Pancreas (tissue), 10 donors: ENCODE measurements around the gene OR1J1. TPM values are rescaled to one million over a fixed set of nuclear protein-coding genes. Genes with fewer than 3 reads are reported as not detected.

ENCODE experiments used
- ATAC-seq, 4 donors: fragments of 200-7000 bp; cut with Tn5 transposase; one replicate each; pipeline versions ENCODE4 v1.8.0 to v1.9.1; 2020; ENCODE audit warnings: mild to moderate bottlenecking in 4 of 4, moderate library complexity in 4 of 4
- DNase-seq, 6 donors: peaks; one replicate each; pipeline ENCODE4 v3.0.0-alpha.2; 2020
- FAIRE-seq: peaks from 2 replicates; lab custom pipeline; 2012; peaks lifted over from hg19 to GRCh38; lab: Jason Lieb, UNC
- H3K27ac ChIP-seq, 4 donors: fragments of 200-600 bp; sonication (generic); 1 replicate in 3 of 4; 2 replicates in 1 of 4; pipeline versions ENCODE4 v1.5.0 to v1.8.0; 2020
- H3K27me3 ChIP-seq, 4 donors: fragments of 200-600 bp; one replicate each; pipeline ENCODE4 v1.8.0; 2021
- H3K36me3 ChIP-seq, 3 donors: fragments of 200-600 bp; sonication (generic) in 1 of 3; one replicate each; pipeline versions ENCODE4 v1.5.0 to v1.8.0; 2020 to 2021
- H3K4me1 ChIP-seq, 3 donors: fragments of 200-600 bp; one replicate each; pipeline ENCODE4 v1.8.0; 2021
- H3K4me3 ChIP-seq, 4 donors: fragments of 200-600 bp; sonication (generic) in 2 of 4; one replicate each; pipeline versions ENCODE4 v1.5.0 to v1.8.0; 2020 to 2021
- H3K9me3 ChIP-seq, 4 donors: fragments of 200-600 bp; one replicate each; pipeline ENCODE4 v1.8.0; 2021
- WGBS, 2 donors: extraction: QIAGEN DNeasy Blood & Tissue Kit; methylation state at CpG; one replicate each; pipeline ENCODE4 v1.1.7; 2013; 5-methylcytosine and 5-hydroxymethylcytosine counted together
- intact Hi-C, 3 donors: fragments of 100-400 bp; cut with DNase I; formaldehyde crosslinking; loops; one replicate each; pipeline versions ENCODE4 v1.11.1 to v1.14.2; 2022
- polyA plus RNA-seq, 2 donors: library from polyadenylated mRNA; stranded (reverse); fragments of 200-250 nt; gene quantifications; one replicate each; pipeline ENCODE4 v1.2.3, GENCODE V29; 2013
- total RNA-seq, 6 donors: library from RNA; stranded (reverse); fragmentation: NEBNext Ultra II Directional in 4 of 6; extraction: Animal tissue kit (Norgen Biotek cat#: 25700) in 4 of 6; gene quantifications; one replicate each; pipeline versions ENCODE4 v1.2.1 to v1.2.4, GENCODE V29; 2021 to 2023
- TF ChIP-seq, protein P1 (sequence below), 4 donors: fragments of 200-600 bp; sonication (generic) in 3 of 4; IDR thresholded peaks; one replicate each; pipeline versions ENCODE4 v1.5.0 to v1.8.0; 2021; ENCODE audit warnings: antibody characterized with exemption in 4 of 4
- donor health status: healthy with polysubstance abuse.
- donor health status: DM: no; HTN: no; CAD: no; lungs with moderate emphysema.
- donor health status: DM: no; HTN: no; CAD: no.
- donor health status: control.
- donor health status: control.
- donor health status: Bipolar disorder and iron deficiency.
- donor health status: DM: yes; HTN: yes; CAD: no.
- donor health status: DM: no; HTN: no; CAD: no.
- donor health status: DM: no; HTN: no; CAD: no.
- donor health status: DM: yes; HTN: yes; CAD: no.

OR1J1 gene
- total and polyA plus RNA-seq, 8 donors: not detected

DNA sequence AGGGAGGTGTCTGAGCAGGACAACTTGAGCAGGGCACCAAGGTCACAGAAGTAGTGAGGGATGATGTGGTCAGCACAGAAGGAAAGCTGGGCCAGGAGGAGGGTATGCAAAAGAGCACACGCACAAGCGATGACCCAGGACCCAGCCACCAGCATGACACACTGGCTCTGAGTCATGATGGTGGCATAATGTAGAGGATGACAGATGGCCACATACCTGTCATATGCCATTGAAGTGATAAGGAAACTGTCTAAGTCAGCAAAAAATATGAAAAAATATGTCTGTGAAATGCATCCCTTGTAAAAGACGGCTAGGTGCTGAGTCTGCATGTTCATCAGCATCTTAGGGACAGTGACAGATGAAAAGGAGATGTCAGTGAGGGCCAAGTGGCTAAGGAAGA, 380 bp downstream of the OR1J1 start:
- ATAC-seq: no peak
- intact Hi-C loops: no loop called here
- DNase-seq: no peak
- Histone ChIP-seq H3K36me3 (no peaks in the 10 kb centered on the region), H3K4me1 (no peaks in the 10 kb centered on the region), H3K4me3 (no peak overlapping the region), H3K9me3 (no peaks in the 10 kb centered on the region), H3K27me3 (no peaks in the 10 kb centered on the region), H3K27ac (no peak overlapping the region)
- 77 to 81% methylated on average over 3 of the region's 3 CpGs for WGBS, 2 donors
- no peak for FAIRE-seq
- TF ChIP-seq, protein P1, sequence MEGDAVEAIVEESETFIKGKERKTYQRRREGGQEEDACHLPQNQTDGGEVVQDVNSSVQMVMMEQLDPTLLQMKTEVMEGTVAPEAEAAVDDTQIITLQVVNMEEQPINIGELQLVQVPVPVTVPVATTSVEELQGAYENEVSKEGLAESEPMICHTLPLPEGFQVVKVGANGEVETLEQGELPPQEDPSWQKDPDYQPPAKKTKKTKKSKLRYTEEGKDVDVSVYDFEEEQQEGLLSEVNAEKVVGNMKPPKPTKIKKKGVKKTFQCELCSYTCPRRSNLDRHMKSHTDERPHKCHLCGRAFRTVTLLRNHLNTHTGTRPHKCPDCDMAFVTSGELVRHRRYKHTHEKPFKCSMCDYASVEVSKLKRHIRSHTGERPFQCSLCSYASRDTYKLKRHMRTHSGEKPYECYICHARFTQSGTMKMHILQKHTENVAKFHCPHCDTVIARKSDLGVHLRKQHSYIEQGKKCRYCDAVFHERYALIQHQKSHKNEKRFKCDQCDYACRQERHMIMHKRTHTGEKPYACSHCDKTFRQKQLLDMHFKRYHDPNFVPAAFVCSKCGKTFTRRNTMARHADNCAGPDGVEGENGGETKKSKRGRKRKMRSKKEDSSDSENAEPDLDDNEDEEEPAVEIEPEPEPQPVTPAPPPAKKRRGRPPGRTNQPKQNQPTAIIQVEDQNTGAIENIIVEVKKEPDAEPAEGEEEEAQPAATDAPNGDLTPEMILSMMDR (IDR thresholded peaks at IDR 0.05): no peak

DNA sequence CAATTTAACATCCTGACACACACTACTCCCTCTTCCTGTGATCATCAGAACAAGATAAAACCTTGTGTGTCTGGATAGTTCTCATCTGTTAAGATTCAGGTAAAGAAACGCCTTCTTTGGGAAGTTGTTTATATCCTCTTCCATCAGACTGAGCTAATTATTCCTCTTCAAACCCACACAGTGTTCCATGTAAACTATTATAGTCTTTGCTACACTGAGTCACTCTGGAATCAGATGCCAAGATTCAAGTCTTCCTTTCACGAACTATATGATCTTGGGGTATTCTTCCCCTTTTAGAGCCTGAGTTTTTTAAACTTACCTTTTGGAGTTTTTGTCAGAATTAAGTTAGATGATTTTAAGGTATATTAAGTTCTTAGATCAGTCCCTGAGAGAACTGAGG, 2.0 kb downstream of the OR1J1 start:
- DNase-seq: no peak
- Histone ChIP-seq H3K4me3 (no peak overlapping the region), H3K36me3 (no peaks in the 10 kb centered on the region), H3K27ac (no peak overlapping the region), H3K27me3 (no peaks in the 10 kb centered on the region), H3K4me1 (no peaks in the 10 kb centered on the region), H3K9me3 (no peaks in the 10 kb centered on the region)
- 41 to 54% methylated on average over 2 of the region's 2 CpGs for WGBS, 2 donors
- TF ChIP-seq, protein P1 (IDR thresholded peaks at IDR 0.05): no peak
- no peak for FAIRE-seq
- intact Hi-C loops: no loop called here
- no peak for ATAC-seq

DNA sequence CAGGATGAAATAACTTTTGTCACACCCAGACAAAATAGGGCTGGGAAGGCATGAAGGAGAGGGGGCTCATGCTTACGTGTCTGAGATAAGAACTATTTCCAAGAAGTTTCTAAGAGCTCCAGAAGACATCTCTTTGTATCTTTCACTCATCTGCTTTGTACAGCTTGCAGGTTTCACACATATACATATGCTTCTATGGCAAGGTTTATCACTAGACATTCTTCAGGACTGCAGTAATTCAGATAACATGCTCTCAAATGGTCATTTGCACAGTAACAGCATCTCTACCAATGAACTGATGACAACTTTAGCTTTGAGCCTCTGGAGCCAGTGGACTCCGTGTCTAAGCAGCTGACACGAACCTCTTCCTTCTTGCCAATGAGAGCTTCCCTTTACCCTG, 3.2 kb downstream of the OR1J1 start:
- DNase-seq: no peak
- Histone ChIP-seq H3K9me3 (no peaks in the 10 kb centered on the region), H3K27ac (no peak overlapping the region), H3K27me3 (no peaks in the 10 kb centered on the region), H3K4me1 (no peaks in the 10 kb centered on the region), H3K36me3 (no peaks in the 10 kb centered on the region), H3K4me3 (no peak overlapping the region)
- no peak for ATAC-seq
- FAIRE-seq: no peak
- intact Hi-C loops: no loop called here
- WGBS, 2 donors: 55 to 72% methylated on average over 3 of the region's 3 CpGs
- TF ChIP-seq, protein P1 (IDR thresholded peaks at IDR 0.05): no peak

- Histone ChIP-seq H3K4me3 (no peak overlapping the region), H3K4me1 (peaks cover 0 to 5% (median 0%) of the 10 kb centered on the region in 3 donors), H3K9me3 (no peaks in the 10 kb centered on the region), H3K27me3 (no peaks in the 10 kb centered on the region), H3K27ac (no peak overlapping the region), H3K36me3 (no peaks in the 10 kb centered on the region)
- ATAC-seq: no peak
- 56 to 64% methylated on average over 4 of the region's 4 CpGs for WGBS, 2 donors
- TF ChIP-seq, protein P1 (IDR thresholded peaks at IDR 0.05): no peak
- intact Hi-C loops: loop anchor here in 2 of 3 donors (5.0 to 10.0 kb wide), 2 partner anchors 344 to 526 kb away; no protein-coding TSS in a partner anchor
- no peak for DNase-seq
- no peak for FAIRE-seq
These were observed 9.0 kb downstream of the OR1J1 start for GRCh38 chr9:122468735-122469134.

DNA sequence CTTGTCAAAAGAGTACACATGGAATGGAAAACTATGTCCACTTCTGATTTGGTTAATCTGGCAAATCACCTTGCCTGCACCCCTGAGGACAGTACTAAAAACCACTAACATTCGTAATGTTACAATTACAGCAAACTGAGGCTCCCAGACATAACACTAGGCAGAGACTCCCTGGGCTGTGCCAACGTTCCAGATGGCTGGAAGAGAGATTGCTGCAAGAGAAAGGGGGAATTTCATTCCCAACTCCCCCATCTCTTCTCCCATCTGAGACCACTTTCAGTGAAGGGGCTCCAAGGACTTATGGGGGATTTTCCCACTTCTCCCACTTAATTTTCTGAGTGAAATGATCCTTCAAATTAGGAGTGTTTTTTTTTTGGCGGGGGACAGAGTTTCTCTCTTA, 11.3 kb downstream of the OR1J1 start:
- FAIRE-seq: no peak

More for the DNA sequence above, 11.3 kb downstream of the OR1J1 start:
- H3K9me3 ChIP-seq: no peaks in the 10 kb centered on the region
- H3K4me3 ChIP-seq: no peak overlapping the region
- WGBS, 2 donors: 59 to 73% methylated on average over 3 of the region's 3 CpGs
- ATAC-seq (no peak), DNase-seq (no peak)
- H3K4me1 ChIP-seq: peaks cover 0 to 5% (median 0%) of the 10 kb centered on the region in 3 donors
- H3K27ac ChIP-seq: no peak overlapping the region
- intact Hi-C loops: loop anchor here in 2 of 3 donors (5.0 to 10.0 kb wide), 2 partner anchors 346 to 528 kb away; no protein-coding TSS in a partner anchor
- H3K27me3 ChIP-seq: no peaks in the 10 kb centered on the region
- TF ChIP-seq, protein P1 (IDR thresholded peaks at IDR 0.05): no peak
- H3K36me3 ChIP-seq: no peaks in the 10 kb centered on the region
